Smooth muscle cell (in vitro differentiated cells): ENCODE results near the gene SMOC2. TPM values are rescaled to one million over a fixed set of nuclear protein-coding genes. Genes with fewer than 3 reads are reported as not detected.

Experiments
- DNase-seq: peaks from one replicate; lab custom pipeline; 2025; ENCODE audit not compliant: unreplicated experiment; lab: John Stamatoyannopoulos, UW
- H2AFZ ChIP-seq: fragments of 200-600 bp; sonication (generic); 2 replicates; pipeline ENCODE4 v1.6.0; 2016; ENCODE audit warnings: antibody characterized with exemption, low read depth, mild to moderate bottlenecking
- H3F3A ChIP-seq: fragments of 200-600 bp; sonication (generic); 2 replicates; pipeline ENCODE4 v1.6.0; 2017; ENCODE audit warnings: antibody characterized with exemption, low read depth
- H3K27ac ChIP-seq: fragments of 200-600 bp; sonication (generic); 2 replicates; pipeline ENCODE4 v1.5.1; 2016; ENCODE audit warnings: low read depth, mild to moderate bottlenecking
- H3K27me3 ChIP-seq: fragments of 200-600 bp; sonication (generic); 2 replicates; pipeline ENCODE4 v1.6.1; 2016; ENCODE audit warnings: low read depth, mild to moderate bottlenecking
- H3K36me3 ChIP-seq: fragments of 200-600 bp; sonication (generic); 2 replicates; pipeline ENCODE4 v1.5.1; 2016; ENCODE audit warnings: low read depth
- H3K4me1 ChIP-seq: fragments of 200-600 bp; sonication (generic); 2 replicates; pipeline ENCODE4 v1.5.1; 2016; ENCODE audit warnings: low read depth
- H3K4me2 ChIP-seq: fragments of 200-600 bp; sonication (generic); 2 replicates; pipeline ENCODE4 v1.6.0; 2016; ENCODE audit warnings: mild to moderate bottlenecking
- H3K4me3 ChIP-seq: fragments of 200-600 bp; sonication (generic); 2 replicates; pipeline ENCODE4 v1.5.1; 2016; ENCODE audit warnings: mild to moderate bottlenecking
- H3K79me2 ChIP-seq: fragments of 200-600 bp; sonication (generic); 2 replicates; pipeline ENCODE4 v1.6.0; 2016; ENCODE audit warnings: low read depth, mild to moderate bottlenecking
- H3K9ac ChIP-seq: fragments of 200-600 bp; sonication (generic); 2 replicates; pipeline ENCODE4 v1.6.0; 2016; ENCODE audit warnings: low read depth
- H3K9me3 ChIP-seq: fragments of 200-600 bp; sonication (generic); replicated peaks from 2 replicates; pipeline ENCODE4 v1.5.1; 2016; ENCODE audit warnings: low read depth
- H4K20me1 ChIP-seq: fragments of 200-600 bp; sonication (generic); 2 replicates; pipeline ENCODE4 v1.6.0; 2016; ENCODE audit warnings: low read depth
- CTCF ChIP-seq: fragments of 200-600 bp; sonication (generic); IDR thresholded peaks from 2 replicates; pipeline ENCODE4 v1.5.1; 2017; ENCODE audit warnings: borderline replicate concordance, mild to moderate bottlenecking, antibody characterized with exemption; ENCODE audit not compliant: insufficient read depth, poor library complexity, severe bottlenecking
- WGBS: methylation state at CpG from one replicate; pipeline ENCODE4 v1.1.7; 2016; ENCODE audit warnings: low lambda C conversion rate; 5-methylcytosine and 5-hydroxymethylcytosine counted together
- polyA plus RNA-seq: library from polyadenylated mRNA; unstranded; fragments of >200 nt; fragmentation: Nextera tagmentation; extraction: Ambion mirVana; gene quantifications from 2 replicates; pipeline ENCODE4 v1.2.1, GENCODE V29; 2016
- total RNA-seq: library from RNA; depleted of rRNA; stranded (reverse); fragments of >200 nt; gene quantifications from 2 replicates; pipeline ENCODE4 v1.2.3, GENCODE V29; 2014

SMOC2 gene
- total and polyA plus RNA-seq, 2 experiments from 2014 or later: 0.63 to 1.2 TPM

- H3K27ac ChIP-seq: no peak overlapping the region
- H3K4me3 ChIP-seq: no peak overlapping the region
- no peak for TF ChIP-seq CTCF
- H4K20me1 ChIP-seq: no peaks in the 10 kb centered on the region
- H3K36me3 ChIP-seq: no peaks in the 10 kb centered on the region
- H3F3A ChIP-seq: no peaks in the 10 kb centered on the region
- H3K9me3 ChIP-seq: no peaks in the 10 kb centered on the region
- no peak overlapping the region for H3K9ac ChIP-seq
- WGBS: 87% methylated on average over 8 of the region's 8 CpGs
- H3K4me2 ChIP-seq: no peak overlapping the region
- no peaks in the 10 kb centered on the region for H3K79me2 ChIP-seq
- no peak for DNase-seq
- H3K27me3 ChIP-seq: peaks cover 8% of the 10 kb centered on the region
- H2AFZ ChIP-seq: no peak overlapping the region
- H3K4me1 ChIP-seq: peaks cover under 1% of the 10 kb centered on the region
These were observed 60.6 kb downstream of the SMOC2 start for GRCh38 chr6:168501561-168501960.

- no peaks in the 10 kb centered on the region for H4K20me1 ChIP-seq
- no peak for DNase-seq
- no peak overlapping the region for H3K9ac ChIP-seq
- H3K4me2 ChIP-seq: no peak overlapping the region
- H3K9me3 ChIP-seq: no peaks in the 10 kb centered on the region
- H3K79me2 ChIP-seq: no peaks in the 10 kb centered on the region
- 97% methylated on average over 3 of the region's 3 CpGs for whole genome bisulfite sequencing
- H3K27ac ChIP-seq: no peak overlapping the region
- peaks cover 13% of the 10 kb centered on the region for H3K27me3 ChIP-seq
- TF ChIP-seq CTCF: no peak
- no peaks in the 10 kb centered on the region for H3K36me3 ChIP-seq
- no peaks in the 10 kb centered on the region for H3F3A ChIP-seq
- H3K4me1 ChIP-seq: no peaks in the 10 kb centered on the region
- H2AFZ ChIP-seq: no peak overlapping the region
- H3K4me3 ChIP-seq: no peak overlapping the region
These were observed 63.4 kb downstream of the SMOC2 start for GRCh38 chr6:168504366-168504765.

- TF ChIP-seq CTCF: no peak
- no peak overlapping the region for H3K4me2 ChIP-seq
- no peaks in the 10 kb centered on the region for H3F3A ChIP-seq
- peaks cover 14% of the 10 kb centered on the region for H3K27me3 ChIP-seq
- H3K4me1 ChIP-seq: no peaks in the 10 kb centered on the region
- no peak overlapping the region for H2AFZ ChIP-seq
- H4K20me1 ChIP-seq: no peaks in the 10 kb centered on the region
- 77% methylated on average over 5 of the region's 5 CpGs for WGBS
- no peaks in the 10 kb centered on the region for H3K9me3 ChIP-seq
- no peaks in the 10 kb centered on the region for H3K79me2 ChIP-seq
- H3K36me3 ChIP-seq: no peaks in the 10 kb centered on the region
- no peak overlapping the region for H3K9ac ChIP-seq
- H3K27ac ChIP-seq: no peak overlapping the region
- no peak for DNase-seq
- no peak overlapping the region for H3K4me3 ChIP-seq
These were observed 65.5 kb downstream of the SMOC2 start for GRCh38 chr6:168506460-168506859.

- Histone ChIP-seq H3K79me2 (no peaks in the 10 kb centered on the region), H3K4me2 (no peak overlapping the region), H3K27ac (no peak overlapping the region), H3K36me3 (no peaks in the 10 kb centered on the region), H3K9ac (no peak overlapping the region), H3K4me1 (no peaks in the 10 kb centered on the region), H3K4me3 (no peak overlapping the region), H4K20me1 (no peaks in the 10 kb centered on the region), H3K9me3 (no peaks in the 10 kb centered on the region), H3K27me3 (peaks cover 12% of the 10 kb centered on the region), H2AFZ (no peak overlapping the region), H3F3A (no peaks in the 10 kb centered on the region)
- no peak for TF ChIP-seq CTCF
- 88% methylated on average over 12 of the region's 12 CpGs for WGBS
- no peak for DNase-seq
These were observed 66.3 kb downstream of the SMOC2 start for GRCh38 chr6:168507297-168507696.
